NCI-H2029 treated with DMSO at 0.1 percent for 48 hours (cell line): Measurements from ENCODE around the gene E2F4.
A peak's percentile ranks its signal among the peaks of the same experiment; 100 is the strongest.

ENCODE experiments used
- DNase-seq: peaks from one replicate; lab custom pipeline; 2025; lab: John Stamatoyannopoulos, UW

E2F4 gene

DNA sequence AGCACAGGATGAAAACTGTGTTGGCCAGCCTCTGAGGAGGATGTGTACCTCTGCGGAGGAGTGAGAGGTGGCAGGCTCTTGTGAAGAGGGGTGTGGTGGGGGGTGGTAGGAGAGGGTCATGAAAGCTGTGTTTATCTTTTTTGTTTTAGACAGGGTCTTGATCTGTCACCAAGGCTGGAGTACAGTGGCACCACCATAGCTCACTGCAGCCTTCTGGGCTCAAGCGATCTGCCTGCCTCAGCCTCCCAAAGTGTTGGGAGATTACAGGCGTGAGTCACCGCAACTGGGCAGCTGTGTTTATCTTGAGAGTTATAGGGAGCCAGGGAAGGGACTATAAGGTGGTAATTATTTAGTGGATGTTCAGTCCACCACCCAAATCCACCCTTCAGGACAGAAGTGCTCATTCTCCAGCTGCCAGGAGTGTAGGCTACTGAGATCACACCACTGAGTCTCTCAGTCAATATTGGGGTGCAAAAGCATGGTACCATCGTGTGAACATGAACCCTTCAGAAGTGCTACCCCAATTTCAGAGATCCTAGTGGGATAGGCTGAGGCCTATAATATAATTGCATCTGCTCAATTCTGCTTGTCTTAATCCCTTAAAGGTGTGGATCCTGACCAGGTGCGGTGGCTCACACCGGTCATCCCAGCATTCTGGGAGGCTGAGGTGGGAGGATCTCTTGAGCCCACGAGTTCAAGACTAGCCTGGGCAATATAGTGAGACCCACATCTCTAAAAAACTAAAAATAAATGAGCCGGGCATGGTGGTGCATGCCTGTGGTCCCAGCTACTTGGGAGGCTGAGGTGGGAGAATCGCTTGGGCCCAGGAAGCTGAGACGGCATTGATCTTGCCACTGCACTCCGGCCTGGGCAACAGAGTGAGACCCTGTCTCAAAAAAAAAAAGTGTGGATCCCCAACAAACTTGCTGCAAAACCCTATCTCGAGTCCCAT lies 1.2 kb upstream of the E2F4 start:
- no peak for DNase-seq

DNA sequence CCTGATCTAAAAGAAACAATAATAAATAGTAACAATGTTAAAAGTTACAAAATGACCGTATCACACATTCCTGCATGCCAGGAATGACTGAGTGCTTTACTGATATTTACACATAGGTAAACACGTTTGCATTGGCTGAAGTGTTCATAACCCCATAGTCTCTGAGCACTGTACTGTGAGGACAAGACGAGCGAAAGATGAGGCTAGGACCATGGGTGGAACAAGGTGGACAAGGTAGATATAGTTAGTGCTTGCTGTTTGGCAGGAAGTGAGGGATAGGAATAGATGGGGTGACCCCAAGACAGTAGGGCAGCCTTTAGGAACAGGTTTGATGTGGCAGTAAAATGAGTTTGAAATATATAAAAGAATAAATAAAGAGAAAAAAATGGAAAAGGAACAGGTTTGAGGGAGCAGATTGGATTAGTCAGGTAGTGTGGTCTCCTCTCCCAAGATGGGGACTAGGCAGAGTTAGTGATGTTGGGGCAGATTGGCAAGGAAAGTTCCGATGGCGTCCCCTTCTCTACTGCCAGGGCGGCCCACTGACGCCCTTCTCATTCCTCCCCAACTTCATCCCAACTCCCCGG lies 452 bp upstream of the E2F4 start:
- no peak for DNase-seq

DNA sequence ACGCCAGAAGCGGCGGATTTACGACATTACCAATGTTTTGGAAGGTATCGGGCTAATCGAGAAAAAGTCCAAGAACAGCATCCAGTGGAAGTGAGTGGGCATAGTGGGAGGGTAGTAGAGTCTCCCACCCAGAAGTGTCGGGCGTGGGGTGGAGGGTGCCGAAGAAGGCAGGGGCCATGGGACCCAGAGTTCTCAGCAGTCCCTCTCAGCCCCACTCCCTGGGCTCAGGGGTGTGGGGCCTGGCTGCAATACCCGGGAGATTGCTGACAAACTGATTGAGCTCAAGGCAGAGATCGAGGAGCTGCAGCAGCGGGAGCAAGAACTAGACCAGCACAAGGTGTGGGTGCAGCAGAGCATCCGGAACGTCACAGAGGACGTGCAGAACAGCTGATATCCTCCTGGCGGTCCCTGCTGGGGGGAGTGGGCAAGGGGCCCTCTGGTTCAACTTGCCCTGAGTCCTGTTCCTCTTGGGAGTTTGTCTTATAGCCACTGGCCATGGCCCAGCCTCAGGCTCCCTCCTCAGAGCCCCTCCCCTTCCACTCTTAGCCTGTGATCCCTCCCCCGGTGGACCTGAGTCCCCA lies 916 bp downstream of the E2F4 start:
- no peak for DNase-seq

- no peak for DNase-seq
These were observed 1.6 kb downstream of the E2F4 start for GRCh38 chr16:67193536-67193935.

GRCh38 chr16:67194260-67194659 lies 2.3 kb downstream of the E2F4 start:
- no peak for DNase-seq

GRCh38 chr16:67195676-67196075 lies 3.7 kb downstream of the E2F4 start:
- no peak for DNase-seq

GRCh38 chr16:67196881-67197280 lies 4.9 kb downstream of the E2F4 start:
- no peak for DNase-seq

- DNase-seq, result no peak
These were observed 5.7 kb downstream of the E2F4 start for GRCh38 chr16:67197704-67198103.

DNA sequence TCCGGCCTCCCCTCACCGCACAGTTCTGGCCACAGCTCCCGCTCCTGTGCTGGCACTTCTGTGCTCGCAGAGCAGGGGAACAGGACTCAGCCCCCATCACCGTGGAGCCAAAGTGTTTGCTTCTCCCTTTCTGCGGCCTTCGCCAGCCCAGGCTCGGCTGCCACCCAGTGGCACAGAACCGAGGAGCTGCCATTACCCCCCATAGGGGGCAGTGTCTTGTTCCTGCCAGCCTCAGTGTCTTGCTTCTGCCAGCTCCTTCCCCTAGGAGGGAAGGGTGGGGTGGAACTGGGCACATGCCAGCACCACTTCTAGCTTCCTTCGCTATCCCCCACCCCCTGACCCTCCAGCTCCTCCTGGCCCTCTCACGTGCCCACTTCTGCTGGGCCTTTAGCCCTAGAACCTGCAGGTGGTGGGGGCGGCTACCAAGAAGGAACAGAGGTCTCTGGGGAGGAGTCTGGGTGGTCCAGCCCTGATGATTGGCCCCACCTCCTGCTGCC lies 6.3 kb downstream of the E2F4 start:
- peak; percentile 19 for DNase-seq

DNA sequence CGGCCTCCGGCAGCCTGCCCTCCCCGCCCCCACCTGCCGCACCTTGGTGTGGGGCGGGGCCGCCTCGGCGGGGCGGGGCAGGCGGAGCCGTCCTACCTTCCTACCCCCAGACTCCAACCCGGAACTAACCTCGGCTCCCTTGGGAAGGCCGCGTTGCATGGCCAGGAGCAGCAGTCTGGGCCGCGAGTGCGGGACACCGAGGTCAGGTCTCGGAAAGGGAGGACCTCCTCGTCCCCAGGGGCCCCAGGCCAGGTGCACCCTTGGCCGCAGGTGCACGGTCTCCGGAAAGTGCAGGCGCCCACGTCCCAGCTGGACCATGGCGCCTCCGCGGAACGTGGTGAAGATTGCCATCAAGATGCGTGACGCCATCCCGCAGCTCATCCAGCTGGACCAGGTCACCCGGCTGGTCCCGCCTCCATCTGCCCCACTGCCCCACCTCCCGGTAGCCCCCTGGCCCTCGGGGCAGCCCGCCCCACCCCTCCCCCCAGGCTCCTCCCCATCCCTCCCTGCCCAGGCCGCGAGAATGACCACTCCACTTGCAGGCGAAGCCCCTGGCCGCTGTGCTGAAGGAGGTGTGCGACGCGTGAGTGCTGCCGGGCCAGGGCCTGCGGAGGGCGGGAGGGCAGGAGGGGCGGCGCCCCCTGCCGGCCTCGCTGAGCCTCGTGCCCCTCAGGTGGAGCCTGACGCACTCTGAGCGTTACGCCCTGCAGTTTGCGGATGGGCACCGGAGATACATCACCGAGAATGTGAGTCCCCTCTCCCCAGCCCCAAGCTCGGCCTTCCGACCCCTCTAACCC lies 7.3 kb downstream of the E2F4 start, which contains the start of gene ELMO3:
Gene ELMO3, plus strand, starts transcription at position 121 of the 797 bp plus-strand sequence. Its CDS starts 196 bp downstream, at position 317.
- peak; percentile 4 for DNase-seq

- DNase-seq, result no peak
These were observed 7.8 kb downstream of the E2F4 start for GRCh38 chr16:67199808-67200198.

DNA sequence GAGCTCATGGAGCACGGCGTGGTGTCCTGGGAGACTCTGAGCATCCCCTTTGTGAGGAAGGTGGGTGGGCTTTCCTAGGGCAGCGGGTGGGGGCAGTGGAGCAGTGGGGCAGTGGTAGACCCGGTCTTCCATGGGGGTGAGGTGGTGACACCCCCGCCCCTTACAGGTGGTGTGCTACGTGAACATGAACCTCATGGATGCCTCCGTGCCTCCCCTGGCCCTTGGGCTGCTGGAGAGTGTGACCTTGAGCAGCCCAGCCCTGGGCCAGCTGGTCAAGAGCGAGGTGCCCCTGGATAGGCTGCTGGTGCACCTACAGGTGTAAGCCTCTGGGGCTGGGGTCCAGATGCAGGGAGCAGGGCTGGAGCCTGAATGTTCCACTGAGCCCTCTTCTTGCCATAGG lies 8.5 kb downstream of the E2F4 start:
- no peak for DNase-seq

DNA sequence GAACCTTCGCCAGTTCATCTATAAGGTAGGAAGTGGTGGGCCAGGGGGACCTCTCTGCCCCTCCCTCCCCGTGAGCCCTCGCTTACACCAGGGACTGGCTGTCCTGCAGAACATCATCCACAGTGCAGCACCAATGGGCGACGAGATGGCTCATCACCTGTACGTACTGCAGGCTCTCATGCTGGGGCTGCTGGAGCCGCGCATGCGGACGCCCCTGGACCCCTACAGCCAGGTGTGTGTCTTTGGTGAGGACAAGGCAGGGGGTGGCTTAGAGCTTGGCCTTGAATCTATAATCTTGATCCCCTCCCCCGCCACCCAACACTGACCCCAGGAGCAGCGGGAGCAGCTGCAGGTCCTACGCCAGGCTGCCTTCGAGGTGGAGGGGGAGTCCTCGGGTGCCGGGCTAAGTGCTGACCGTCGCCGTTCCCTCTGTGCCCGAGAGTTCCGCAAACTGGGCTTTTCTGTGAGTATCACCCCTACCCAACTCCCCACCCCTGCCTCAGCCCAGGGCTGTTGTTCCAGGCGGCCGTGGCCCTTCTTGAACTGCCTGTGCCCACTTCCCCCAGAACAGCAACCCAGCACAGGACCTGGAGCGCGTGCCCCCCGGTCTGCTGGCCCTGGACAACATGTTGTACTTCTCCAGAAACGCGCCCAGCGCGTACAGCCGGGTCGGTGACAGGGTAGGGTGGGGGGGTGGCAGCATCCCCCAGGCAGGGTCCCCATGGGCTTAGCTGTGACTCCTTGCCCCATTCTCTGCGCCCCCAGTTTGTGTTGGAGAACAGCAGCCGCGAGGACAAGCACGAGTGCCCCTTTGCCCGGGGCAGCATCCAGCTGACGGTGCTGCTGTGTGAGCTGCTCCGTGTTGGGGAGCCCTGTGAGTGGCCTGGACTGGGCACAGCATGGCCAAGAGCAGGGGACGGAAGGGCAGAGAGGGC lies 9.7 kb downstream of the E2F4 start:
- no peak for DNase-seq

DNA sequence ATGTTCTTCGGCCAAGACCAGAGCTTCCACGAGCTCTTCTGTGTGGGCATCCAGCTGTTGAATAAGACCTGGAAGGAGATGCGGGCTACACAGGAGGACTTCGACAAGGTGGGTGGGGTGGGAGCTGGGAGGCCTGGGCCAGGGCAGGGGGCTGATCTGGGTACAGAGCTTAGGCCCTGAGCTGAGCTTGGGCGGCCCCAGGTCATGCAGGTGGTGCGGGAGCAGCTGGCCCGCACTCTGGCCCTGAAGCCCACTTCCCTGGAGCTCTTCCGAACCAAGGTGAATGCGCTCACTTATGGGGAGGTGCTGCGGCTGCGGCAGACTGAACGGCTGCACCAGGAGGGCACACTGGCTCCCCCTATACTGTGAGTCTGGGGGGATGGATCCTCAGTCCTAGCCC lies 10.5 kb downstream of the E2F4 start:
- DNase-seq, result no peak

DNA sequence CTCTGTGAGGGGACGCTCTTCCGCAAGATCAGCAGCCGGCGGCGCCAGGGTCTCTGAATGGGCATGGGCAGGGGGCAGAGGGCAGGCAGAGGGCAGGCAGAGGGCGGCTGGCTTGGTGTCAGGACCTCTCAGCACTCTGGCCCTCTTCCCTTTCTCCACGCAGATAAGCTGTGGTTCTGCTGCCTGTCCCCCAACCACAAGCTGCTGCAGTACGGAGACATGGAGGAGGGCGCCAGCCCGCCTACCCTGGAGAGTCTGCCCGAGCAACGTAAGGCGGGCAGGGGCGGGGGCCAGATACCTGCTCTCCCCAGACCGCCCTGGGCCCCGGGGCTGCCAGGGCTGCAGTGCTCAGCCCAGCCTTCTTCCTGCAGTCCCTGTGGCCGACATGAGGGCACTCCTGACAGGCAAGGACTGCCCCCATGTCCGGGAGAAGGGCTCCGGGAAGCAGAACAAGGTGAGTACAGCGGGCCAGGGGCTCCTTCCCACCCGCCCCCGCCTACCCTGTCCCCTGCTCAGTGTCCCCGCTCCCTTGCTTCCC lies 11.1 kb downstream of the E2F4 start:
- no peak for DNase-seq

DNA sequence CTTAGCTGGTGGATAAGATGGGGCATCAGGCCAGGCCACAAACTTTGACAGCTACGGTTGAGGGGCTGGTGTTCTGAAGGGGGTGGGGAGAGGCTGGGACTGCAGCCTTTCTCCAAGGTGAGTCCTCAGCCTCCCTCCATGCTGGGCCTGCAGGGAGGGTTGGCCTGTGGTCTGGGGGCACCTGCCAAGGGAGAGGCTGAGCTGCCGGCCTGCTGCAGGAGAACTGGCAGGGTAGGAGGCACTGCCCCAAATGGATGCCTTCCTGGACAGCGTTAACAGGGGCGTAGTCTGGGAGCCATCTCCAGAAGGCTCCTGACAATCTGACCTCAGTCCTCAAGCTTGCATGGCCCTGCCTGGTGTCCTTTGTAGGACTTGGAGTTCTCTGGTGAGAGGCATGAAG lies 12.1 kb downstream of the E2F4 start:
- no peak for DNase-seq

- DNase-seq, result no peak
These were observed 14.3 kb downstream of the E2F4 start for GRCh38 chr16:67206129-67206837.

GRCh38 chr16:67206838-67207248 lies 14.9 kb downstream of the E2F4 start:
- no peak for DNase-seq

DNA sequence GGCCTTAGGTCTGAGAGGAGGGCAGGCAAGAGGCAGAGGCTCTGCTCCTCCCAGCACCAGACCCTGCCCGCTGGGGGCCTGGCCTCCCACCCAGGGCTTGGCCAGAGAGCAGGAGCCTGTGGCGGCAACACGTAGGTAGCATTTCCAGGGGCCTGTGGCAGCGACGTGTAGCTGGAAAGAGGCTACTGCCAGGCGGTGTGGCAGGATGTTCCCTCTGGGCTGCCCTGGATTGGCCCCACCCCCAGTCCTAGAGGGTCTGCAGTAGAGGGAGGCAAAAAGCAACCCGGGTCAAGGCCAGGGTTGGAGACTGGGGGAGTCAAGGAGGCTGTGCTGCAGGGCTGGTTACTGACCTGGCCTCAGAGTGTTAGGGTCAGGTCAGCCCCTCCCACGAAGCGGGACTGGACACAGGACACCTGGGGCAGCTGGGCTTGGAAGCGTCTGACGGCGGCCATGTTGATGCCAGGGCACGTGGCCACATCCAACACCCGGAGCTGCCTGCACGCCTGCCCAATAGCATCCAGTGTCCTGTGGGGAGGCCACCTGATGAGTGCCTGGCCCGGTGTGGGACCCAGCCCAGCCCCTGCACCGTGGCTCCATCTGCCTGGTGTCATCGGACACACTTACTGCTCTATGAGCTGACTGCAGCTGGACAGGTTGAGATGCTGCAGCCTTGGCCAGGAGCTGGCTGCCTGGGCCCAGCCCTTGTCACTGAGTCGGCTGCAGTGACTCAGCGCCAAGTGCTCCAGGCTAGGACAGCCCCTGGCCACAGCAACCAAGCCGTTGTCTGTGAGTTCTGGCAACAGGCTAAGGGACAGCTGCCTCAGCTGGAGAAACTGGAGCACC lies 15.5 kb downstream of the E2F4 start:
- DNase-seq, result no peak
